HepG2 (cell line): Measurements from ENCODE around the gene COQ4. TPM values are rescaled to one million over a fixed set of nuclear protein-coding genes. Genes with fewer than 3 reads are reported as not detected.

Experiments used
- ATAC-seq: fragments of 200-7000 bp; cut with Tn5 transposase; 3 replicates; pipeline ENCODE4 v1.9.1; 2020; ENCODE audit warnings: mild to moderate bottlenecking, moderate library complexity
- BruUV-seq: library from RNA; stranded (reverse); fragments of 400-500 nt; replicated peaks from 2 replicates; lab custom pipeline; 2021; lab: Mats Ljungman, UMichigan
- CTCF ChIA-PET: fragments of 300-600 bp; formaldehyde crosslinking; extraction: SDS; loops from one replicate; lab custom pipeline; 2021; ENCODE audit warnings: low total read pairs, inconsistent platforms, low intra/inter-chr PET ratio; lab: Yijun Ruan, JAX
- POLR2A ChIA-PET: fragments of 350-600 bp; sonication (Branson Sonifier 250); formaldehyde crosslinking; loops from one replicate; lab custom pipeline; 2020; ENCODE audit warnings: antibody characterized with exemption, inconsistent platforms; lab: Yijun Ruan, JAX
- DNase-seq: peaks from one replicate; pipeline ENCODE4 v3.0.0-alpha.2; 2015; ENCODE audit warnings: low spot score
- FAIRE-seq: peaks from 3 replicates; lab custom pipeline; 2011; peaks lifted over from hg19 to GRCh38; lab: Jason Lieb, UNC
- H2AFZ ChIP-seq: one replicate; pipeline ENCODE4 v1.6.1; 2011; ENCODE audit warnings: low read length, inconsistent platforms
- H3K27ac ChIP-seq: fragments of 300-600 bp; 3 replicates; pipeline ENCODE4 v1.8.0; 2011; ENCODE audit warnings: mixed run types, mild to moderate bottlenecking, mixed read lengths, low read length, inconsistent platforms; ENCODE audit not compliant: insufficient read depth; ENCODE audit errors: extremely low read length
- H3K27me3 ChIP-seq, 2 experiments: fragments of 200-600 bp in 1 of 2; 2 replicates in 1 of 2; 3 replicates in 1 of 2; pipeline versions ENCODE4 v1.6.0 to v1.8.0; 2011; ENCODE audit warnings: low read length in 2 of 2, mild to moderate bottlenecking in 2 of 2, moderate library complexity in 2 of 2, inconsistent platforms in 1 of 2; ENCODE audit not compliant: insufficient read depth in 2 of 2, control insufficient read depth in 1 of 2
- H3K36me3 ChIP-seq, 2 experiments: fragments of 200-600 bp in 1 of 2; replicated peaks in 1 of 2; 2 replicates in 1 of 2; 3 replicates in 1 of 2; pipeline versions ENCODE4 v1.5.1 to v1.8.0; 2011; ENCODE audit warnings: low read length in 2 of 2, inconsistent platforms in 1 of 2; ENCODE audit not compliant: insufficient read depth in 2 of 2, control insufficient read depth in 1 of 2
- H3K4me1 ChIP-seq: 2 replicates; pipeline ENCODE4 v1.5.1; 2012; ENCODE audit warnings: low read length, inconsistent platforms; ENCODE audit not compliant: insufficient read depth
- H3K4me2 ChIP-seq: 2 replicates; pipeline ENCODE4 v1.6.0; 2011; ENCODE audit warnings: low read depth, low read length, inconsistent platforms
- H3K4me3 ChIP-seq, 3 experiments: fragments of 200-600 bp in 1 of 3; sonication (generic), shearing (Covaris generic) in 1 of 3; replicated peaks in 1 of 3; 2 replicates each; pipeline ENCODE4 v1.5.1; 2011 to 2016; ENCODE audit warnings: low read length in 3 of 3, inconsistent platforms in 2 of 3, low read depth in 2 of 3, mild to moderate bottlenecking in 2 of 3, control low read depth in 1 of 3, mixed read lengths in 1 of 3; ENCODE audit not compliant: insufficient read depth in 1 of 3
- H3K79me2 ChIP-seq: one replicate; pipeline ENCODE4 v1.6.1; 2011; ENCODE audit warnings: low read length, inconsistent platforms; ENCODE audit not compliant: insufficient read depth
- H3K9ac ChIP-seq: 2 replicates; pipeline ENCODE4 v1.6.0; 2011; ENCODE audit warnings: mild to moderate bottlenecking, low read depth, low read length, inconsistent platforms; ENCODE audit not compliant: insufficient read depth
- H3K9me3 ChIP-seq: 2 replicates; pipeline ENCODE4 v1.5.1; 2012; ENCODE audit warnings: mild to moderate bottlenecking, low read length
- H4K20me1 ChIP-seq: 2 replicates; pipeline ENCODE4 v1.6.0; 2011; ENCODE audit warnings: inconsistent platforms, mild to moderate bottlenecking, low read length, moderate library complexity; ENCODE audit not compliant: insufficient read depth
- TFE3 ChIP-seq: IDR thresholded peaks from 2 replicates; pipeline ENCODE4 v1.6.1; 2016
- ZBTB33 ChIP-seq: sonication (generic); formaldehyde crosslinking; IDR thresholded peaks from 2 replicates; pipeline ENCODE4 v1.4.0; 2020; ENCODE audit warnings: missing genetic modification reagents
- ZNF3 ChIP-seq: IDR thresholded peaks from 2 replicates; pipeline ENCODE4 v1.7.0; 2017; ENCODE audit warnings: inconsistent platforms
- WGBS: methylation state at CpG from one replicate; pipeline ENCODE4 v1.1.6; 2017; ENCODE audit warnings: low lambda C conversion rate; 5-methylcytosine and 5-hydroxymethylcytosine counted together
- in situ Hi-C: cut with HindIII; loops from 2 replicates; pipeline ENCODE4 v1.10.0; 2017; ENCODE audit warnings: low pct_unique_long_range_greater_than_20kb; ENCODE audit not compliant: extremely low pct_ligation_motif_present
- intact Hi-C: fragments of 100-400 bp; cut with micrococcal nuclease; formaldehyde crosslinking; loops from one replicate; pipeline ENCODE4 v1.10.0; 2022; ENCODE audit not compliant: unreplicated experiment
- polyA plus RNA-seq, 8 experiments: library from polyadenylated mRNA; depleted of rRNA in 3 of 8; stranded (reverse) in 7 of 8; unstranded in 1 of 8; fragments of >200 nt; fragmentation: Illumina TruSeq in 4 of 8; extraction: Trizol in 4 of 8; gene quantifications; 2 replicates each; pipeline versions ENCODE4 v1.2.1 to v1.2.3, GENCODE V29; 2011 to 2016; ENCODE audit warnings: low read depth in 4 of 8, missing spikeins in 1 of 8, mixed read lengths in 1 of 8; ENCODE audit not compliant: insufficient read depth in 1 of 8
- total RNA-seq, 5 experiments: library from RNA; depleted of rRNA; stranded (reverse); fragments of >200 nt; fragmentation: Illumina TruSeq; extraction: Trizol; gene quantifications; 2 replicates each; pipeline ENCODE4 v1.2.3, GENCODE V29; 2016; ENCODE audit warnings: low read depth in 1 of 5

Gene COQ4
- total and polyA plus RNA-seq, 2 of the 13 experiments (the other 11 are each of a cell fraction or from before 2014, with no cell fraction given): 26.1 to 36.0 TPM

- TF ChIP-seq TFE3 (CRISPR knock-in tag): no peak
Observed at GRCh38 chr9:128297221-128297773, 25.3 kb upstream of the COQ4 start (continued).

GRCh38 chr9:128298535-128299482, 23.8 kb upstream of the COQ4 start:
- H3K4me1 ChIP-seq: peaks cover 36% of the 10 kb centered on the region
- DNase-seq: no peak
- in situ Hi-C loops (loop anchor here (5.0 kb wide), 2 partner anchors 43 to 113 kb away; partner anchors contain the start of gene SLC27A4), intact Hi-C loops (loop anchor here (5.0 kb wide), 1 partner anchor 113 kb away; no protein-coding TSS in a partner anchor)
- no peak overlapping the region for H3K4me3 ChIP-seq
- POLR2A ChIA-PET: interaction anchor here (0.6 to 2.3 kb wide), 6 partner anchors 8 to 72 kb away, joined by 3 to 15 read pairs (median 4); partner anchors contain the start of genes SLC27A4 and URM1
- no peak for FAIRE-seq
- 78% methylated on average over 18 of the region's 20 CpGs for WGBS
- ATAC-seq: no peak
- no peaks in the 10 kb centered on the region for H4K20me1 ChIP-seq
- no peaks in the 10 kb centered on the region for H3K79me2 ChIP-seq
- BruUV-seq: no TSS peak
- no peaks in the 10 kb centered on the region; a peak in 1 of 5 replicates for H3K27me3 ChIP-seq
- H3K36me3 ChIP-seq: no peaks in the 10 kb centered on the region
- H3K9me3 ChIP-seq: no peaks in the 10 kb centered on the region
- no peak overlapping the region for H3K9ac ChIP-seq
- H2AFZ ChIP-seq: no peak overlapping the region
- H3K27ac ChIP-seq: no peak overlapping the region
- H3K4me2 ChIP-seq: no peak overlapping the region
- CTCF ChIA-PET: no interaction called here
- TF ChIP-seq ZNF3 (CRISPR knock-in tag) (no peak), ZBTB33 (CRISPR knock-in tag) (peak; percentile 55; the same call in 1 of the 2 replicates)
